ENCODE results near the gene FAM20B.

Gene FAM20B

DNA sequence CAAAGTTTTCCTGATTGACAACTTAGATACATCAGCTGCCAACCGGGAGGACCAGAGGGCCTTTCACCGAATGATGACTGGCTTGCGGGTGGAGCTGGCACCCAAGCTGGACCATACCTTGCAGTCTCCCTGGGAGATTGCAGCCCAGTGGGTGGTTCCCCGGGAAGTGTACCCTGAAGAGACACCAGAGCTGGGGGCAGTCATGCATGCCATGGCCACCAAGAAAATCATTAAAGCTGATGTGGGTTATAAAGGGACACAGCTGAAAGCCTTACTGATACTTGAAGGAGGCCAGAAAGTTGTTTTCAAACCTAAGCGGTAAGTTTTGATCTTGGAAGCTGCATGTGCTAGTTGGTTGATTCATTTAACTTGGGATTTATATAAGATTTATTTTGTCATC is 18.2 kb downstream of the FAM20B start:
- no peak overlapping the region for H2BK5ac ChIP-seq (ENCODE audit: low read depth, low read length, poor library complexity)
- no peak overlapping the region for H3K18ac ChIP-seq (ENCODE audit: low read length)
- no peak overlapping the region for H3K14ac ChIP-seq (ENCODE audit: low read length)
- H2AK5ac ChIP-seq (ENCODE audit: low read length), result no peak overlapping the region
- H3K36me3 ChIP-seq (ENCODE audit: control insufficient read depth in 1 of 2, insufficient read depth in 2 of 2, low read length in 2 of 2), result peaks cover 0 to 4% of the 10 kb centered on the region in 2 experiments
- no peak overlapping the region for H3K23ac ChIP-seq (ENCODE audit: low read length)
- H3K27ac ChIP-seq (ENCODE audit: low read depth, low read length), result no peak overlapping the region
- no peaks in the 10 kb centered on the region for H3K27me3 ChIP-seq (ENCODE audit: insufficient read depth, low read length)
- no peak overlapping the region for H4K91ac ChIP-seq (ENCODE audit: low read depth, low read length)
- no peak overlapping the region for H2BK120ac ChIP-seq (ENCODE audit: insufficient read depth, low read length, poor library complexity)
- H3K9ac ChIP-seq (ENCODE audit: low read length), result no peak overlapping the region
- no CpG with 5 or more reads among the region's 5 CpGs for WGBS (ENCODE audit: extremely low coverage, insufficient coverage, insufficient read length)
- no peak overlapping the region for H4K12ac ChIP-seq (ENCODE audit: low read depth, low read length)
- no peaks in the 10 kb centered on the region for H3K79me2 ChIP-seq (ENCODE audit: control insufficient read depth, insufficient read depth, low read length, poor library complexity)
- no peaks in the 10 kb centered on the region for H3K9me3 ChIP-seq (ENCODE audit: insufficient read depth, low read depth, low read length)
- H3K4me1 ChIP-seq (ENCODE audit: control insufficient read depth in 1 of 2, insufficient read depth in 2 of 2, low read length in 2 of 2), result peaks cover 0 to 10% of the 10 kb centered on the region in 2 experiments
- no peak overlapping the region for H3K4ac ChIP-seq (ENCODE audit: low read depth, low read length)
- no peak overlapping the region for H4K8ac ChIP-seq (ENCODE audit: low read depth, low read length)
- no peak for DNase-seq
- no peak overlapping the region for H2AFZ ChIP-seq (ENCODE audit: insufficient read depth, low read length, poor library complexity)
- H2BK12ac ChIP-seq (ENCODE audit: low read length), result no peak overlapping the region
- H3K79me1 ChIP-seq (ENCODE audit: low read length), result peaks cover 3% of the 10 kb centered on the region
- H3K4me3 ChIP-seq (ENCODE audit: low read depth, low read length), result no peak overlapping the region
- H3K4me2 ChIP-seq (ENCODE audit: low read length), result no peak overlapping the region

DNA sequence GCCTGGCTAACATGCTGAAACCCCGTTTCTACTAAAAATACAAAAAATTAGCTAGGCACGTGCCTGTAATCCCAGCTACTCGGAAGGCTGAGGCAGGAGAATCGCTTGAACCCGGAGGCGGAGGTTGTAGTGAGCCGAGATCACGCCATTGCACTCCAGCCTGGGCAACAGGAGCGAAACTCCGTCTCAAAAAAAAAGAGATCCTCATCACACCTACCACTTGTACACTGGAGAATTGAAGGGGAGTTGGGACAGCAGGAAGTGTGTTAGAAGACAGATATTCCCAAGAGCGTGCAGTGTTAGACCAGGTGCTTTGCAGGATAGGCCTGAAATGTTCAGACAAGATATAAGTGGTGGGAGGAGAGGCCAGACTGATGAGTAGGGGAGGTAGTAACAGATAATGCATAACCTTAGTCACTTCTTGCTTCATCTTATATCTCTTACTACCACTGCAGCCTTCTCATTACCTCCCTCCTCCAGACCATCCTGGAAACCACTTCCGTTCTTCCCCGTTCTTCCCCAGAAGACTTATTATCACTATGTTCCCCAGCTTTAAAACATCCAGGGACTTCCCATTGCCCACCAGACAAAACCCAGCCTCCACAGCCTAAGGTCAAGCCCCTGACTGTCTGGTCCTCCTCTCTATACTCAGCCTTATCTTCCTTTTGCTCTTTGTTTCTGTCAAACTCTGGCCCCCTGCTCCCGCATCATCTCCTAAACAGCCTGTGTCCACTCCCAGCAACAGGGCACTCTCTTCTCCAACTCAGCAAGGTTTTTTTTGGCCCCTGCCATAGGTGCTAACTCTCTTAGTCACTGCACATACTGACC is 21.3 kb downstream of the FAM20B start:
- Histone ChIP-seq H3K79me1 (ENCODE audit: low read length) (peaks cover 2% of the 10 kb centered on the region), H3K79me2 (ENCODE audit: control insufficient read depth, insufficient read depth, low read length, poor library complexity) (no peaks in the 10 kb centered on the region), H3K4me3 (ENCODE audit: low read depth, low read length) (no peak overlapping the region), H3K27me3 (ENCODE audit: insufficient read depth, low read length) (no peaks in the 10 kb centered on the region), H2AK5ac (ENCODE audit: low read length) (no peak overlapping the region), H2BK5ac (ENCODE audit: low read depth, low read length, poor library complexity) (no peak overlapping the region), H2BK120ac (ENCODE audit: insufficient read depth, low read length, poor library complexity) (no peak overlapping the region), H3K14ac (ENCODE audit: low read length) (no peak overlapping the region), H3K4me2 (ENCODE audit: low read length) (no peak overlapping the region), H3K4ac (ENCODE audit: low read depth, low read length) (no peak overlapping the region), H3K27ac (ENCODE audit: low read depth, low read length) (peak overlapping the region; percentile 37), H3K9ac (ENCODE audit: low read length) (no peak overlapping the region), H3K23ac (ENCODE audit: low read length) (no peak overlapping the region), H3K36me3 (ENCODE audit: control insufficient read depth in 1 of 2, insufficient read depth in 2 of 2, low read length in 2 of 2) (peaks cover 2 to 6% of the 10 kb centered on the region in 2 experiments), H3K9me3 (ENCODE audit: insufficient read depth, low read depth, low read length) (no peaks in the 10 kb centered on the region), H3K4me1 (ENCODE audit: control insufficient read depth in 1 of 2, insufficient read depth in 2 of 2, low read length in 2 of 2) (peaks cover 0 to 7% of the 10 kb centered on the region in 2 experiments), H4K91ac (ENCODE audit: low read depth, low read length) (no peak overlapping the region), H4K8ac (ENCODE audit: low read depth, low read length) (no peak overlapping the region), H2AFZ (ENCODE audit: insufficient read depth, low read length, poor library complexity) (no peak overlapping the region), H4K12ac (ENCODE audit: low read depth, low read length) (no peak overlapping the region), H3K18ac (ENCODE audit: low read length) (no peak overlapping the region), H2BK12ac (ENCODE audit: low read length) (no peak overlapping the region)
- DNase-seq, result no peak
- WGBS (ENCODE audit: extremely low coverage, insufficient coverage, insufficient read length), result no CpG with 5 or more reads among the region's 14 CpGs

DNA sequence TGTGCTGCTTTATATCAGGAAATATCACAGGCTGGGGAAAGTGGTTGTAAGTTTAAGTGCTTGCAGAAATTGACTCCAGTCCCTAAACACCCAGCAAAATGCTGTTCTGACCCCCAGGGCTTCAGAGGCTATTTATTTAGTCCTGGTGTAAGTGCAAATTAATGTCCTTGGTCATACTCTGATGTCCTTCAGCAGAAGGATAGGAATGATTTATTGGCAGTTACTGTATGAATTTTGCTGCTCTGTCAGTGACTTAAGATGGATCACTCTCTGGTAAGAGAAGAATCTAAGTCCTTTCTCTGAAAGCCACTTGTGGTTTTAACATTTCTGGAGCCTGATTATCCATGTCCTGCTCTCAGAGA is 21.9 kb downstream of the FAM20B start:
- no peaks in the 10 kb centered on the region for H3K27me3 ChIP-seq (ENCODE audit: insufficient read depth, low read length)
- no peak overlapping the region for H3K18ac ChIP-seq (ENCODE audit: low read length)
- no peaks in the 10 kb centered on the region for H3K9me3 ChIP-seq (ENCODE audit: insufficient read depth, low read depth, low read length)
- no peak overlapping the region for H2AFZ ChIP-seq (ENCODE audit: insufficient read depth, low read length, poor library complexity)
- H3K4me1 ChIP-seq (ENCODE audit: control insufficient read depth in 1 of 2, insufficient read depth in 2 of 2, low read length in 2 of 2), result peaks cover 0 to 7% of the 10 kb centered on the region in 2 experiments
- DNase-seq, result no peak
- no peak overlapping the region for H3K9ac ChIP-seq (ENCODE audit: low read length)
- no peak overlapping the region for H3K23ac ChIP-seq (ENCODE audit: low read length)
- no peak overlapping the region for H3K4me3 ChIP-seq (ENCODE audit: low read depth, low read length)
- H2BK120ac ChIP-seq (ENCODE audit: insufficient read depth, low read length, poor library complexity), result no peak overlapping the region
- no peak overlapping the region for H2BK12ac ChIP-seq (ENCODE audit: low read length)
- peak overlapping the region; percentile 13 for H3K27ac ChIP-seq (ENCODE audit: low read depth, low read length)
- H4K12ac ChIP-seq (ENCODE audit: low read depth, low read length), result no peak overlapping the region
- H2BK5ac ChIP-seq (ENCODE audit: low read depth, low read length, poor library complexity), result no peak overlapping the region
- H2AK5ac ChIP-seq (ENCODE audit: low read length), result no peak overlapping the region
- no peak overlapping the region for H3K14ac ChIP-seq (ENCODE audit: low read length)
- H4K8ac ChIP-seq (ENCODE audit: low read depth, low read length), result no peak overlapping the region
- no peak overlapping the region for H3K4me2 ChIP-seq (ENCODE audit: low read length)
- no peaks in the 10 kb centered on the region for H3K79me2 ChIP-seq (ENCODE audit: control insufficient read depth, insufficient read depth, low read length, poor library complexity)
- peaks cover 2% of the 10 kb centered on the region for H3K79me1 ChIP-seq (ENCODE audit: low read length)
- no peak overlapping the region for H4K91ac ChIP-seq (ENCODE audit: low read depth, low read length)
- no peak overlapping the region for H3K4ac ChIP-seq (ENCODE audit: low read depth, low read length)
- H3K36me3 ChIP-seq (ENCODE audit: control insufficient read depth in 1 of 2, insufficient read depth in 2 of 2, low read length in 2 of 2), result peaks cover 2 to 6% of the 10 kb centered on the region in 2 experiments

DNA sequence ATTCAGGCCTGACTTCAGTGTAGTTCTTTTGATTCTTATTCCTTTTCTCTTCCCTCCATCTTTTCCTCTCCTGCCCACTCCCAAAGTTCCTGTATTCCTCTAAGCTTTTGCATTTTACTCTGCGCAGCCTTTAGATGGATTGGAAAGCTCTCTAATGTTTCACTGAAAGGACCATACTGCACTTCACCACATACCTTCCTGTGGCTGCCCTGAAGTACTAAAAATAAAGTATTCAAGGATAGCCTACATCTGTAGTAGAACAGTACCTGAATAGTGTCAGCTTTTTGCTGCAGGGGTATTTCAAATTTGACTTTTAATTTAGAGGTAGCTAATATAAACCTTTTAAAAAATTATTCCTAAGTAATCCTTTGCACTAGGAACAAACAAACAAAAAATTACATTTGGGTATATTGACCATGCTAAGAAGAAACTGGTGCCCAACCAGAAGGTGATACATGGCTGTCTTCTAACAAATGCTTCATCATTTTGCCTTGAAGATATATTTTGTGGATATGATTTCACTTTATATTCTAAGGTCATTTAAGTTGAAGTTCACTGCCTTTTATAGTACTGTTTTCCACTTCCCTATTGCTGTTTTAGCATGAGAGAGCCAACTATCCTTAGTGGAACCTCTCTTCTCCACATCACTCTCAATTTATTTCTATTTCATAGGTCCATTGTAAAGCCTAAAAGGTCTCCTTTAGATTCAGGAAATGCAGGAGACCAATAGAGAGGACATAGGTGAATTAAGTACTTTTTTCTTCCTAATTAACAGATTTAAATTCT is 22.8 kb downstream of the FAM20B start:
- Histone ChIP-seq H3K18ac (ENCODE audit: low read length) (no peak overlapping the region), H4K8ac (ENCODE audit: low read depth, low read length) (no peak overlapping the region), H3K4ac (ENCODE audit: low read depth, low read length) (no peak overlapping the region), H3K27ac (ENCODE audit: low read depth, low read length) (no peak overlapping the region), H3K27me3 (ENCODE audit: insufficient read depth, low read length) (no peaks in the 10 kb centered on the region), H3K4me2 (ENCODE audit: low read length) (no peak overlapping the region), H2BK5ac (ENCODE audit: low read depth, low read length, poor library complexity) (no peak overlapping the region), H3K36me3 (ENCODE audit: control insufficient read depth in 1 of 2, insufficient read depth in 2 of 2, low read length in 2 of 2) (peaks cover 2 to 6% of the 10 kb centered on the region in 2 experiments), H3K4me1 (ENCODE audit: control insufficient read depth in 1 of 2, insufficient read depth in 2 of 2, low read length in 2 of 2) (peaks cover 0 to 7% of the 10 kb centered on the region in 2 experiments), H3K14ac (ENCODE audit: low read length) (no peak overlapping the region), H2BK120ac (ENCODE audit: insufficient read depth, low read length, poor library complexity) (no peak overlapping the region), H2AK5ac (ENCODE audit: low read length) (no peak overlapping the region), H2BK12ac (ENCODE audit: low read length) (no peak overlapping the region), H4K91ac (ENCODE audit: low read depth, low read length) (no peak overlapping the region), H3K9ac (ENCODE audit: low read length) (no peak overlapping the region), H3K9me3 (ENCODE audit: insufficient read depth, low read depth, low read length) (no peaks in the 10 kb centered on the region), H3K79me2 (ENCODE audit: control insufficient read depth, insufficient read depth, low read length, poor library complexity) (no peaks in the 10 kb centered on the region), H3K4me3 (ENCODE audit: low read depth, low read length) (no peak overlapping the region), H4K12ac (ENCODE audit: low read depth, low read length) (no peak overlapping the region), H2AFZ (ENCODE audit: insufficient read depth, low read length, poor library complexity) (no peak overlapping the region), H3K79me1 (ENCODE audit: low read length) (peaks cover 2% of the 10 kb centered on the region), H3K23ac (ENCODE audit: low read length) (no peak overlapping the region)
- no peak for DNase-seq
- WGBS (ENCODE audit: extremely low coverage, insufficient coverage, insufficient read length), result no CpG with 5 or more reads among the region's 1 CpG

Data from trophoblast cell (in vitro differentiated cells and primary cell).